Liver (tissue), 9 donors: ENCODE results near the gene PARD3. TPM values are rescaled to one million over a fixed set of nuclear protein-coding genes. Genes with fewer than 3 reads are reported as not detected.

ENCODE experiments used
- DNase-seq: peaks from one replicate; pipeline ENCODE4 v3.0.0-alpha.2; 2017; ENCODE audit warnings: low spot score
- H3K27ac ChIP-seq, 2 donors: one replicate each; pipeline ENCODE4 v1.7.0; 2013; ENCODE audit warnings: inconsistent platforms in 2 of 2, low read length in 2 of 2, control low read depth in 1 of 2, low read depth in 1 of 2, mild to moderate bottlenecking in 1 of 2
- H3K27me3 ChIP-seq, 4 donors: one replicate each; pipeline versions ENCODE4 v1.6.1 to v1.7.0; 2013; ENCODE audit warnings: low read length in 3 of 4, inconsistent platforms in 1 of 4, mild to moderate bottlenecking in 1 of 4, moderate library complexity in 1 of 4; ENCODE audit not compliant: control insufficient read depth in 4 of 4, insufficient read depth in 4 of 4
- H3K36me3 ChIP-seq, 4 donors: one replicate each; pipeline versions ENCODE4 v1.6.1 to v1.7.0; 2013; ENCODE audit warnings: low read length in 3 of 4, mild to moderate bottlenecking in 3 of 4, low read depth in 1 of 4, moderate library complexity in 1 of 4; ENCODE audit not compliant: control insufficient read depth in 4 of 4, insufficient read depth in 3 of 4
- H3K4me1 ChIP-seq, 4 donors: one replicate each; pipeline versions ENCODE4 v1.6.1 to v1.7.0; 2013; ENCODE audit warnings: low read length in 3 of 4, mild to moderate bottlenecking in 3 of 4, moderate library complexity in 1 of 4; ENCODE audit not compliant: control insufficient read depth in 4 of 4, insufficient read depth in 4 of 4
- H3K4me3 ChIP-seq, 3 donors: one replicate each; pipeline versions ENCODE4 v1.6.1 to v1.7.0; 2013; ENCODE audit warnings: low read length in 3 of 3, control low read depth in 1 of 3, low read depth in 1 of 3, mild to moderate bottlenecking in 1 of 3
- H3K9ac ChIP-seq, 2 donors: one replicate each; pipeline ENCODE4 v1.7.0; 2013; ENCODE audit warnings: low read length in 2 of 2, mild to moderate bottlenecking in 2 of 2, moderate library complexity in 2 of 2, control low read depth in 1 of 2, low read depth in 1 of 2
- H3K9me3 ChIP-seq, 4 donors: one replicate each; pipeline versions ENCODE4 v1.6.1 to v1.7.0; 2013; ENCODE audit warnings: low read length in 3 of 4; ENCODE audit not compliant: control insufficient read depth in 4 of 4
- EGR1 ChIP-seq, 2 donors: IDR thresholded peaks; 2 replicates each; pipeline ENCODE4 v1.6.1; 2016 to 2018; ENCODE audit warnings: antibody characterized with exemption in 2 of 2, low read depth in 2 of 2
- FOXA1 ChIP-seq: IDR thresholded peaks from 2 replicates; pipeline ENCODE4 v1.6.1; 2016; ENCODE audit warnings: antibody characterized with exemption
- FOXA2 ChIP-seq: IDR thresholded peaks from 2 replicates; pipeline ENCODE4 v1.6.1; 2016; ENCODE audit warnings: antibody characterized with exemption
- GABPA ChIP-seq, 2 donors: IDR thresholded peaks in 1 of 2; conservative IDR thresholded peaks in 1 of 2; 2 replicates each; pipeline ENCODE4 v1.6.1; 2016; ENCODE audit warnings: antibody characterized with exemption in 2 of 2, mild to moderate bottlenecking in 1 of 2, moderate library complexity in 1 of 2
- HNF4A ChIP-seq, 2 donors: conservative IDR thresholded peaks; 2 replicates each; pipeline ENCODE4 v1.6.1; 2016; ENCODE audit warnings: antibody characterized with exemption in 2 of 2, mild to moderate bottlenecking in 2 of 2
- HNF4G ChIP-seq: IDR thresholded peaks from 2 replicates; pipeline ENCODE4 v1.6.1; 2016; ENCODE audit warnings: antibody characterized with exemption
- JUND ChIP-seq, 2 donors: IDR thresholded peaks; 2 replicates each; pipeline ENCODE4 v1.6.1; 2016; ENCODE audit warnings: antibody characterized with exemption in 2 of 2
- RAD21 ChIP-seq, 2 donors: IDR thresholded peaks; 2 replicates each; pipeline ENCODE4 v1.6.1; 2016; ENCODE audit warnings: antibody characterized with exemption in 2 of 2, mild to moderate bottlenecking in 2 of 2
- RXRA ChIP-seq, 2 donors: IDR thresholded peaks; 2 replicates each; pipeline ENCODE4 v1.6.1; 2017 to 2018; ENCODE audit warnings: antibody characterized with exemption in 2 of 2, mild to moderate bottlenecking in 1 of 2
- SP1 ChIP-seq: IDR thresholded peaks from 2 replicates; pipeline ENCODE4 v1.6.1; 2018; ENCODE audit warnings: antibody characterized with exemption, mild to moderate bottlenecking
- YY1 ChIP-seq: IDR thresholded peaks from 2 replicates; pipeline ENCODE4 v1.6.1; 2016; ENCODE audit warnings: antibody characterized with exemption, mild to moderate bottlenecking
- WGBS: extraction: QIAGEN DNeasy Blood & Tissue Kit; methylation state at CpG from one replicate; pipeline ENCODE4 v1.1.7; 2013; 5-methylcytosine and 5-hydroxymethylcytosine counted together
- polyA plus RNA-seq, 2 donors: library from polyadenylated mRNA; stranded (reverse) in 1 of 2; unstranded in 1 of 2; fragments of 200-250 nt in 1 of 2; fragments of >200 nt in 1 of 2; fragmentation: Nextera tagmentation in 1 of 2; extraction: Ambion mirVana in 1 of 2; gene quantifications; one replicate each; pipeline versions ENCODE4 v1.2.1 to v1.2.3, GENCODE V29; 2013 to 2015
- total RNA-seq, 2 donors: library from RNA; depleted of rRNA; stranded (reverse); fragments of >200 nt; gene quantifications; one replicate each; pipeline ENCODE4 v1.2.3, GENCODE V29; 2014
- TF ChIP-seq, protein P1 (sequence below): fragments of 150-350 bp; IDR thresholded peaks from 2 replicates; pipeline ENCODE4 v1.5.1; 2017; ENCODE audit warnings: improper control_type of control experiment, low read depth, low read length; ENCODE audit not compliant: missing input control
- TF ChIP-seq, protein P2 (sequence below): IDR thresholded peaks from 2 replicates; pipeline ENCODE4 v1.6.1; 2016; ENCODE audit warnings: antibody characterized with exemption
- TF ChIP-seq, protein P3 (sequence below): IDR thresholded peaks from 2 replicates; pipeline ENCODE4 v1.6.1; 2016; ENCODE audit warnings: antibody characterized with exemption
- TF ChIP-seq, protein P4 (sequence below): IDR thresholded peaks from 2 replicates; pipeline ENCODE4 v1.6.1; 2016; ENCODE audit warnings: antibody characterized with exemption, mild to moderate bottlenecking
- TF ChIP-seq, protein P5 (sequence below): IDR thresholded peaks from 2 replicates; pipeline ENCODE4 v1.6.1; 2016; ENCODE audit warnings: antibody characterized with exemption
- donor health status: healthy.
- donor health status: healthy.
- donor health status: healthy.
- donor health status: healthy.
- donor health status: healthy.

The PARD3 gene
- total and polyA plus RNA-seq, 4 donors: 12.3 to 43.8 (median 13.5) TPM

DNA sequence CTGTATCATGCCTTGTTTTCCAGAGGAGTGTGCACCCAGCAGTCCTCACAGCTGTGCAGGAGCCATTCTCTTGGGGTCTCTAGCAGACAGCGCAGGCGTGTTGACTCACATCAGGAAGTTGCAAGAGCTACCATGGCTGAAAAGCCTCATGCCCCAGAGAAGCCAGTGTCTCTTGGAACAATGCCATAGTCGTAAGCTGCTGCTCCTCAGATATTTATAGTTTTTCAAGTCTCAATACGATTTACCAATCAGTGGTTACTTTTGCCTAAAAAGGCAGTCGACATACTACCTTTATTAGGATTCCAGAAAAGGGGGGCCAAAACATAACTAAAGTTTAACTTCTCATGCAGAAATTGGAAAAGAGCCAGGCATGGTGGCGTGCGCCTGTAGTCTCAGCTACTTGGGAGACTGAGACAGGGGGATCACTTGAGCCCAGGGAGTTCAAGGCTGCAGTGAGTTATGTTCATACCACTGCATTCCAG lies 407.7 kb downstream of the PARD3 start:
- Histone ChIP-seq H3K9ac (no peak overlapping the region), H3K27ac (no peak overlapping the region), H3K27me3 (no peaks in the 10 kb centered on the region), H3K4me3 (no peak overlapping the region), H3K9me3 (no peaks in the 10 kb centered on the region), H3K36me3 (no peaks in the 10 kb centered on the region), H3K4me1 (no peaks in the 10 kb centered on the region)
- no peak for DNase-seq
- 83% methylated on average over 7 of the region's 7 CpGs for WGBS
- TF ChIP-seq JUND (IDR thresholded peaks at IDR 0.05) (no peak), HNF4A (conservative IDR thresholded peaks at IDR 0.05) (no peak), YY1 (no peak), RAD21 (IDR thresholded peaks at IDR 0.05) (no peak)
- TF ChIP-seq, protein P1, sequence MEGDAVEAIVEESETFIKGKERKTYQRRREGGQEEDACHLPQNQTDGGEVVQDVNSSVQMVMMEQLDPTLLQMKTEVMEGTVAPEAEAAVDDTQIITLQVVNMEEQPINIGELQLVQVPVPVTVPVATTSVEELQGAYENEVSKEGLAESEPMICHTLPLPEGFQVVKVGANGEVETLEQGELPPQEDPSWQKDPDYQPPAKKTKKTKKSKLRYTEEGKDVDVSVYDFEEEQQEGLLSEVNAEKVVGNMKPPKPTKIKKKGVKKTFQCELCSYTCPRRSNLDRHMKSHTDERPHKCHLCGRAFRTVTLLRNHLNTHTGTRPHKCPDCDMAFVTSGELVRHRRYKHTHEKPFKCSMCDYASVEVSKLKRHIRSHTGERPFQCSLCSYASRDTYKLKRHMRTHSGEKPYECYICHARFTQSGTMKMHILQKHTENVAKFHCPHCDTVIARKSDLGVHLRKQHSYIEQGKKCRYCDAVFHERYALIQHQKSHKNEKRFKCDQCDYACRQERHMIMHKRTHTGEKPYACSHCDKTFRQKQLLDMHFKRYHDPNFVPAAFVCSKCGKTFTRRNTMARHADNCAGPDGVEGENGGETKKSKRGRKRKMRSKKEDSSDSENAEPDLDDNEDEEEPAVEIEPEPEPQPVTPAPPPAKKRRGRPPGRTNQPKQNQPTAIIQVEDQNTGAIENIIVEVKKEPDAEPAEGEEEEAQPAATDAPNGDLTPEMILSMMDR: no peak

DNA sequence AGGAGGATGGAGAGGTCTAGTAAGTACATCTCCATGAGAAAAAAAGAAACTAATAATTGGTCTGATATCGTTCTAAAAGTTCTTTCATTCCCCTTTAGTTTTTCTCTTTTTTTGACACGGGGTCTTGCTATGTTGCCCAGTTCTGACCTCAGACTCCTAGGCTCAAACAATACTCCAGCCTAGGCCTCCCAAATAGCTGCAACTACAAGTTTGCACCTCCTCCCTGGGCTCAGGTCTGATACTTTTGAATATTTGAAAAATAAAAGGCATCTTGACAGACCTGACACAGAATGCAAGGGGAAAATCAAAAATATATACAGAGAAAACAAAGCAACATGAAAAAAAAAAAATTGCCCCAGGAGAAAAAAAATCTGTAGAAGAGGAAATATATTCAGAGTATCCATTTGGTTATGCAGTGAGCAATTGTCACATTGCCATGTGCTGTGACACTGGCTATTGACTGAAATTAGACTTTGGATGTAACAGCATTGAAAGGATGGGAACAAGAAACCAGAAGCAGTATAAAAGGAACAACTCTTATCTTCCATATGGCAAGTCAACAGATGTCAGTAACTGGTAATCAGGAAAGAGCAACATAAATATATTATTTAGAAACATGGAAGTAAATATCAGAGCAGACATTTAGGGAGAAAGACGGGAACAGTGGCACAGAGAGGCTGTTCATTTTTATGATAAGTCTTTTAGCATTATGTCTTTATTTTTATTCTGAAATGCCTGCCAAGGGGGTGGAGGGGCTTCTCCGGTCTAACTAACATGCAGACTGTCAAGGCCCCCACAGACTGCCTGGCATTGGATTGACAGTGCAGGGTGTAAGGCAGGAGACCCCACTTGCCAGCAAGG lies 408.4 kb downstream of the PARD3 start:
- Histone ChIP-seq H3K4me1 (no peaks in the 10 kb centered on the region), H3K9me3 (no peaks in the 10 kb centered on the region), H3K4me3 (no peak overlapping the region), H3K9ac (no peak overlapping the region), H3K27ac (no peak overlapping the region), H3K27me3 (no peaks in the 10 kb centered on the region), H3K36me3 (no peaks in the 10 kb centered on the region)
- TF ChIP-seq, protein P2, sequence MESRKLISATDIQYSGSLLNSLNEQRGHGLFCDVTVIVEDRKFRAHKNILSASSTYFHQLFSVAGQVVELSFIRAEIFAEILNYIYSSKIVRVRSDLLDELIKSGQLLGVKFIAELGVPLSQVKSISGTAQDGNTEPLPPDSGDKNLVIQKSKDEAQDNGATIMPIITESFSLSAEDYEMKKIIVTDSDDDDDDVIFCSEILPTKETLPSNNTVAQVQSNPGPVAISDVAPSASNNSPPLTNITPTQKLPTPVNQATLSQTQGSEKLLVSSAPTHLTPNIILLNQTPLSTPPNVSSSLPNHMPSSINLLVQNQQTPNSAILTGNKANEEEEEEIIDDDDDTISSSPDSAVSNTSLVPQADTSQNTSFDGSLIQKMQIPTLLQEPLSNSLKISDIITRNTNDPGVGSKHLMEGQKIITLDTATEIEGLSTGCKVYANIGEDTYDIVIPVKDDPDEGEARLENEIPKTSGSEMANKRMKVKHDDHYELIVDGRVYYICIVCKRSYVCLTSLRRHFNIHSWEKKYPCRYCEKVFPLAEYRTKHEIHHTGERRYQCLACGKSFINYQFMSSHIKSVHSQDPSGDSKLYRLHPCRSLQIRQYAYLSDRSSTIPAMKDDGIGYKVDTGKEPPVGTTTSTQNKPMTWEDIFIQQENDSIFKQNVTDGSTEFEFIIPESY: no peak
- TF ChIP-seq FOXA1 (no peak), EGR1 (IDR thresholded peaks at IDR 0.05; ENCODE audit: low read depth in 2 of 2) (no peak), JUND (IDR thresholded peaks at IDR 0.05) (no peak), RAD21 (IDR thresholded peaks at IDR 0.05) (no peak), SP1 (no peak), FOXA2 (no peak), RXRA (IDR thresholded peaks at IDR 0.05) (no peak), YY1 (no peak), HNF4G (no peak), GABPA (IDR thresholded peaks at IDR 0.05 in 1 of 2, conservative IDR thresholded peaks at IDR 0.05 in 1 of 2) (no peak), HNF4A (conservative IDR thresholded peaks at IDR 0.05) (no peak)
- TF ChIP-seq, protein P3, sequence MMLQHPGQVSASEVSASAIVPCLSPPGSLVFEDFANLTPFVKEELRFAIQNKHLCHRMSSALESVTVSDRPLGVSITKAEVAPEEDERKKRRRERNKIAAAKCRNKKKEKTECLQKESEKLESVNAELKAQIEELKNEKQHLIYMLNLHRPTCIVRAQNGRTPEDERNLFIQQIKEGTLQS: no peak
- TF ChIP-seq, protein P4, sequence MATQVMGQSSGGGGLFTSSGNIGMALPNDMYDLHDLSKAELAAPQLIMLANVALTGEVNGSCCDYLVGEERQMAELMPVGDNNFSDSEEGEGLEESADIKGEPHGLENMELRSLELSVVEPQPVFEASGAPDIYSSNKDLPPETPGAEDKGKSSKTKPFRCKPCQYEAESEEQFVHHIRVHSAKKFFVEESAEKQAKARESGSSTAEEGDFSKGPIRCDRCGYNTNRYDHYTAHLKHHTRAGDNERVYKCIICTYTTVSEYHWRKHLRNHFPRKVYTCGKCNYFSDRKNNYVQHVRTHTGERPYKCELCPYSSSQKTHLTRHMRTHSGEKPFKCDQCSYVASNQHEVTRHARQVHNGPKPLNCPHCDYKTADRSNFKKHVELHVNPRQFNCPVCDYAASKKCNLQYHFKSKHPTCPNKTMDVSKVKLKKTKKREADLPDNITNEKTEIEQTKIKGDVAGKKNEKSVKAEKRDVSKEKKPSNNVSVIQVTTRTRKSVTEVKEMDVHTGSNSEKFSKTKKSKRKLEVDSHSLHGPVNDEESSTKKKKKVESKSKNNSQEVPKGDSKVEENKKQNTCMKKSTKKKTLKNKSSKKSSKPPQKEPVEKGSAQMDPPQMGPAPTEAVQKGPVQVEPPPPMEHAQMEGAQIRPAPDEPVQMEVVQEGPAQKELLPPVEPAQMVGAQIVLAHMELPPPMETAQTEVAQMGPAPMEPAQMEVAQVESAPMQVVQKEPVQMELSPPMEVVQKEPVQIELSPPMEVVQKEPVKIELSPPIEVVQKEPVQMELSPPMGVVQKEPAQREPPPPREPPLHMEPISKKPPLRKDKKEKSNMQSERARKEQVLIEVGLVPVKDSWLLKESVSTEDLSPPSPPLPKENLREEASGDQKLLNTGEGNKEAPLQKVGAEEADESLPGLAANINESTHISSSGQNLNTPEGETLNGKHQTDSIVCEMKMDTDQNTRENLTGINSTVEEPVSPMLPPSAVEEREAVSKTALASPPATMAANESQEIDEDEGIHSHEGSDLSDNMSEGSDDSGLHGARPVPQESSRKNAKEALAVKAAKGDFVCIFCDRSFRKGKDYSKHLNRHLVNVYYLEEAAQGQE: no peak
- TF ChIP-seq, protein P5, sequence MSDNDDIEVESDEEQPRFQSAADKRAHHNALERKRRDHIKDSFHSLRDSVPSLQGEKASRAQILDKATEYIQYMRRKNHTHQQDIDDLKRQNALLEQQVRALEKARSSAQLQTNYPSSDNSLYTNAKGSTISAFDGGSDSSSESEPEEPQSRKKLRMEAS: no peak
- TF ChIP-seq, protein P1: no peak
- DNase-seq: no peak
- WGBS: 75% methylated on average over 4 of the region's 4 CpGs
